KMS-11 (cell line): ENCODE results near the gene FAM180A.

Experiments used
- H2AFZ ChIP-seq: fragments of 200-600 bp; sonication (generic); 2 replicates; pipeline ENCODE4 v1.6.1; 2016; ENCODE audit warnings: antibody characterized with exemption, mixed run types, low read depth
- H3K27ac ChIP-seq: fragments of 200-600 bp; sonication (generic); 2 replicates; pipeline ENCODE4 v1.6.1; 2016; ENCODE audit warnings: mild to moderate bottlenecking, mixed run types
- H3K27me3 ChIP-seq: fragments of 200-600 bp; sonication (generic); 2 replicates; pipeline ENCODE4 v1.6.1; 2017; ENCODE audit warnings: mild to moderate bottlenecking, low read depth, mixed run types, moderate library complexity; ENCODE audit not compliant: insufficient read depth
- H3K36me3 ChIP-seq: fragments of 200-600 bp; sonication (generic); 2 replicates; pipeline ENCODE4 v1.6.1; 2017; ENCODE audit warnings: mild to moderate bottlenecking, mixed run types; ENCODE audit not compliant: insufficient read depth
- H3K4me1 ChIP-seq: fragments of 200-600 bp; sonication (generic); 2 replicates; pipeline ENCODE4 v1.6.1; 2016; ENCODE audit warnings: mild to moderate bottlenecking, low read depth, mixed run types; ENCODE audit not compliant: poor library complexity, severe bottlenecking
- H3K4me2 ChIP-seq: fragments of 200-600 bp; sonication (generic); 2 replicates; pipeline ENCODE4 v1.7.0; 2016; ENCODE audit warnings: mild to moderate bottlenecking, mixed run types
- H3K4me3 ChIP-seq: fragments of 200-600 bp; sonication (generic); IDR thresholded peaks from 2 replicates; pipeline ENCODE4 v1.6.1; 2017; ENCODE audit warnings: low read depth, low read length, mixed read lengths; ENCODE audit not compliant: insufficient read depth
- H3K79me2 ChIP-seq: fragments of 200-600 bp; sonication (generic); 2 replicates; pipeline ENCODE4 v1.6.1; 2016; ENCODE audit warnings: low read depth, mixed run types; ENCODE audit not compliant: insufficient read depth
- H3K9ac ChIP-seq: fragments of 200-600 bp; sonication (generic); 2 replicates; pipeline ENCODE4 v1.6.1; 2016; ENCODE audit warnings: mild to moderate bottlenecking, mixed run types
- H4K20me1 ChIP-seq: fragments of 200-600 bp; sonication (generic); 2 replicates; pipeline ENCODE4 v1.6.1; 2016; ENCODE audit warnings: mild to moderate bottlenecking, mixed run types; ENCODE audit not compliant: insufficient read depth
- CTCF ChIP-seq: fragments of 200-600 bp; sonication (generic); conservative IDR thresholded peaks from 2 replicates; pipeline ENCODE4 v1.6.1; 2017; ENCODE audit warnings: low read depth, mild to moderate bottlenecking, antibody characterized with exemption, low read length, moderate library complexity, mixed read lengths

Gene FAM180A

GRCh38 chr7:135774284-135774683 is 25.7 kb upstream of the FAM180A start:
- H2AFZ ChIP-seq = no peak overlapping the region
- no peak overlapping the region for H3K4me2 ChIP-seq
- H3K79me2 ChIP-seq = no peaks in the 10 kb centered on the region

GRCh38 chr7:135773464-135773863 is 24.9 kb upstream of the FAM180A start:
- no peak for TF ChIP-seq CTCF
- H3K4me2 ChIP-seq = no peak overlapping the region
- H3K27me3 ChIP-seq = no peaks in the 10 kb centered on the region
- H3K4me3 ChIP-seq = no peak overlapping the region
- no peak overlapping the region for H3K27ac ChIP-seq
- H2AFZ ChIP-seq = no peak overlapping the region
- H4K20me1 ChIP-seq = no peaks in the 10 kb centered on the region
- no peaks in the 10 kb centered on the region for H3K36me3 ChIP-seq
- H3K9ac ChIP-seq = no peak overlapping the region
- H3K4me1 ChIP-seq = peaks cover 10% of the 10 kb centered on the region
- H3K79me2 ChIP-seq = no peaks in the 10 kb centered on the region

More at GRCh38 chr7:135774284-135774683, 25.7 kb upstream of the FAM180A start:
- H3K27me3 ChIP-seq = no peaks in the 10 kb centered on the region
- H4K20me1 ChIP-seq = no peaks in the 10 kb centered on the region
- no peak overlapping the region for H3K27ac ChIP-seq
- no peak overlapping the region for H3K4me3 ChIP-seq
- peaks cover 10% of the 10 kb centered on the region for H3K4me1 ChIP-seq
- H3K9ac ChIP-seq = no peak overlapping the region
- TF ChIP-seq CTCF = no peak
- H3K36me3 ChIP-seq = no peaks in the 10 kb centered on the region

DNA sequence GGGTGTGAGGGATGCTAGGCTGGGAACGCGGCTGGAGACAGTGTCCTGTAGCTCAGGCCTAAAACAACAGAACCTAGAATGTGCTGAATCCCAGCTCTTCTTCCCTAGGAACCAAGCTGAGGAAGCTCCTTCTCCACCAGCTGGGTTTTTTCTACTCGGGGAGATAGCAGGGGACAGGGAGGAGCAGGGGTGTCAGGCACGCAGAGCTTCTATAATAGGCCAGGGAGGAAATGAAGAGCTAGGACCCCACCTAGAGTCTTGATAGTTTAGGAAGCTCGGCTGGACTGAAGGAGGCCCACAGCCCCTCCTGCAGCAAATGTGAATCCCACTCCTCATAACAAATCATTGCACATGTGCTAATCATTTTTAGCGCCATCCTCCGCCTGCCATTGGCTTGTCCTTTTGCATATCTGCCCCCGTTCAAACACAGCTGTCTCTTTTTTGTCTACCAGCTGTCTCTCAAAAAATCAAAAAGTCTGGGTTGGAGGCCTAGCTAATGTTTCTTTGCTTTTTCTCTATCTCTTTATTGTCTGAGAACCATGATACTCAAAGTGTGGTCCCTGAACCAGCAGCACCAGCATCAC is 24.1 kb upstream of the FAM180A start:
- H3K4me1 ChIP-seq = peaks cover 10% of the 10 kb centered on the region
- H3K4me2 ChIP-seq = no peak overlapping the region
- no peak overlapping the region for H2AFZ ChIP-seq
- no peak overlapping the region for H3K4me3 ChIP-seq
- H3K27ac ChIP-seq = no peak overlapping the region
- no peak for TF ChIP-seq CTCF
- no peaks in the 10 kb centered on the region for H3K27me3 ChIP-seq
- no peaks in the 10 kb centered on the region for H3K79me2 ChIP-seq
- no peaks in the 10 kb centered on the region for H3K36me3 ChIP-seq
- no peak overlapping the region for H3K9ac ChIP-seq
- H4K20me1 ChIP-seq = no peaks in the 10 kb centered on the region

- no peak overlapping the region for H3K27ac ChIP-seq
- H3K27me3 ChIP-seq = no peaks in the 10 kb centered on the region
- no peak overlapping the region for H3K9ac ChIP-seq
- H2AFZ ChIP-seq = peak overlapping the region; percentile 21; the same call in 1 of the 2 replicates
- no peak overlapping the region for H3K4me2 ChIP-seq
- no peaks in the 10 kb centered on the region for H4K20me1 ChIP-seq
- no peak overlapping the region for H3K4me3 ChIP-seq
- no peaks in the 10 kb centered on the region for H3K36me3 ChIP-seq
- H3K79me2 ChIP-seq = no peaks in the 10 kb centered on the region
- no peak for TF ChIP-seq CTCF
- peaks cover 10% of the 10 kb centered on the region for H3K4me1 ChIP-seq
Observed at GRCh38 chr7:135771961-135772638, 23.5 kb upstream of the FAM180A start.
